OCI-M2 (cell line): ENCODE measurements around the gene FAM9C.

Source experiments
- DNase-seq: peaks from one replicate; lab custom pipeline; 2025; ENCODE audit not compliant: unreplicated experiment; lab: John Stamatoyannopoulos, UW

FAM9C gene

DNA sequence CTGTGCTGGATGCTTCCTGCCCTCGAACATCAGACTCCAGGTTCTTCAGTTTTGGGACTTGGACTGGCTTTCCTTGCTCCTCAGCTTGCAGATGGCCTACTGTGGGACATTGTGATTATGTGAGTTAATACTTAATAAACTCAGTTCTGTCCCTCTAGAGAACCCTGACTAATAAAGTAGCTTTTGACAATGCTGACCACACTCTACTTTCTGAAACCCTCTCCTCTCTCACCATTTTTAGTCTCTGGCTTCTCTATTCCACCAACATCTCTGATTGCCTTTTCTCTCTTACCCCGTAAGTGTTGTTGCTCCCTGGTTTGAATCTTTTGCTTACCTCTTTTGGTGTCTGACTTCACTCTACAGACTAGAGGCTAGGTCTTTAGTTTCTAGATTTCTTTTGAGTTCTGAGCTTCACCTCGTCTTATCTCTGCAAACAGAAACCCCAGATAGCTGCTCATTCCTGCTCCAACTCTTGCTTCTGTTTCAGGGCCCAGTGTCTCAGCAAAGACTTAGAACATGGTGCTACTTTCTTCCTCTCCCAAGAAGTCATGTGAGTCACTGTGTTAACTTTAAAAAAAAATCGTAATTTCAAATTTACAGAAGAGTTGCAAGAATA is 58.1 kb downstream of the FAM9C start:
- no peak for DNase-seq
